Stimulated activated CD4-positive, alpha-beta T cell treated with anti-CD3 and anti-CD28 coated beads, Interleukin-1b, Interleukin-23, amount 100 ng/mL, for 48 hours (primary cell): ENCODE results near the gene ARVCF.
A peak's percentile ranks its signal among the peaks of the same experiment; 100 is the strongest.

Source experiments
- DNase-seq: peaks from one replicate; pipeline ENCODE4 v3.0.0-alpha.2; 2020

ARVCF gene

GRCh38 chr22:20016734-20017621 lies at the start of gene ARVCF:
Gene ARVCF (minus strand): TSS chr22:20016823. CDS start chr22:19990794, 26,029 bp downstream.
- DNase-seq = peak; percentile 90

DNA sequence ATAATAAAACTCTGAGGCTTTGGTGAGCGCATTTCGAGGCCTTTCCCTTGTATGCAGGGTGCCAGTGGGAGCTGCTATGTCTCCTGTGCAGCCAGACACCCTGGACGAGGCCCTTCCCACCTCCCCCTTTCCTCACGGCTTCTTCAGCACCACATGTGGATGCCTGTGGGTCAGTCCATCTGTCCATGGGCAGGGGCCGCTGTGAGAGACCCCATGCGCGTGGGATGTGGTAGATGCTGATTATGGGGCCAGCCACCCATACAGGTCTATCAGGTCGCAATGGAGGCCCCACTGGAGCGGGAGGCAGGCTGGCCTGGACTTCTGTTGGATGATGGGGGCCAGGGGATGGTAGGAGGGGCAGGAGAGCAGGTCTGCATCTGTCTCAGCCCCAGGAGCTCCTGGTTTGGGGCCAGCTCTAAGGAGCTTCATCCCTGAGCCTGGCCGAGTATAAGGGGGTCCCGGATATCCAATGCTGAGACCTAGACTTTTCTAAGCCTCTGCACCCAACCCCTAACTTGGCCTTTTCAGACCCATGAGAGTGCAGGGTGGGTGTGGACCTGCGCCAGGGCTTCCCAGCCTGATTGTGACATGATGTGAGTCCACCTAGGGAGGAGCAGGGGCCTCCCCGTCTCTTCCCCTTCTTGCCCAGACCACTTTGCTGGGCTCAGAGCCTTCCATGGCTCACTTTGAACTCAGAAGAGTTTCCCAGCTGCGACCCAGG lies 49.4 kb upstream of the ARVCF start:
- DNase-seq = no peak

- no peak for DNase-seq
Measured at GRCh38 chr22:20064545-20065262, 48.1 kb upstream of the ARVCF start.

DNA sequence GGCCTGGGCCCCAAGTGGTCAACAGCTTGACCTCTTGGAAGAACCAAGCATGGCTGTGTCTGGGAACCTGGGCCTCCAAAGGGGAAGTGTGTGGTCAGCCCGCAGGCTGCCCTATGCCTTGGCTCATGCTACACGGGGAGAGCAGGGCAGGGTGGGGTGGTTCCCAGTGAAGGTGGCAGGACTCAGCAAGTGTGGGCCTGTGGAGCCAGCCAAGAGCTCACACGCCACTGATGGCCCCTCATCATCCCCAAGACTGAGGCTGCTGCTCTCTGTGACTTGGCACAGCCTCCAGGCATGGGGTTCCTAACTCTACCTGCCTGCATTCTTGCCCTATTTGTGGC lies 47.5 kb upstream of the ARVCF start:
- DNase-seq = no peak

DNA sequence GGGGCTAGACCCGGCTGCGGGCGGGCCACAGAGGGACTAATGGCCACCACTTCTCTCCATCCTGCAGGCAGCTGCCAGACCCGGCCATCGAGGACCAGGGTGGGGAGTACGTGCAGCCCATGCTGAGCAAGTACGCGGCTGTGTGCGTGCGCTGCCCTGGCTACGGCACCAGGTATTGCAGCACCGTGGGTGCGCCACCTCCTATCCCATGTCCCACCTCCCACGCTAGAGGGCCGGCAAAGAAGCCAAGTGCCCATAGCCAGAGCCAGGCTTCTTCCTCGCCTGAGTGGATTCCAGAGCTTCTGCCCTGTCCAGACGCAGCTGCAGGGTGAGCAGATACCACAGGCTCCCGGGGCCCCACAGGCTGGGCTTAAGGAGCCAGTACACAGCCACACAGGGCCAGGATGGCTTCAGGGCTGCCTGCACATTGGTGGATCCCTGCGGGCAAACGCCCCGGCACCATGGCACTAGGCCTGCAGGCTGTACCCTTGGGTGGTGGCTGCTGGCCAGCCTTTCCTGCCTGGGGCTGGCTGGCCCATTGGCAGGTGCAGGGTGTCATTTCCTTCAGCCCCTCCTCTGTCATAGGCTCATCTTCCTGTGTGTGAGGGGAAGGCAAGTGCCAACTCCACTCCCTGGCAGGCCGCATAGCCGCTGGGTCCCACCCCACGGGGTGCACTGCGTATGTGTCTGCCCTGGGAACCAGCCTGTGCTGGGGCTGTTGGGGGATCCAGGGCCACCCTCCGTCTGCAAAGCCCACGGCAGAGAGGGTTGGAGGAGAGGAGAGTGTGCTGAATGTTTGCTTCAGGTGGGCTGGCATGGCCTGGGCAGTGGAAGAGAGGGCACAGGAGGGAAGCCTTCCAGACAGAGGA lies 46.9 kb upstream of the ARVCF start:
- no peak for DNase-seq

DNA sequence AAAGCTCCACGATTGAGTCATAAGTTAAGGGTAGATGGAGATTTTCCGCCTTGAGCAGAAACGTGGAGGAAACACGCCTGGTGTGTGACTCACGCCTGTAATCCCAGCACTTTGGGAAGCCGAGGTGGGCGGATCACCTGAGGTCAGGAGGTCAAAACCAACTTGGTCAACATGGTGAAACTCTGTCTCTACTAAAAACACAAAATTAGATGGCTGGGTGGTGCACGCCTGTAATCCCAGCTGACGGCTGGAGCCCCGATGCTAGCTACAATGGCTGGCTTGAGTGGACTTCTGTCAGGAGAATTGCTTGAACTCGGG lies 46.1 kb upstream of the ARVCF start:
- DNase-seq = no peak

- no peak for DNase-seq
Measured at GRCh38 chr22:20062043-20062765, 45.6 kb upstream of the ARVCF start.

DNA sequence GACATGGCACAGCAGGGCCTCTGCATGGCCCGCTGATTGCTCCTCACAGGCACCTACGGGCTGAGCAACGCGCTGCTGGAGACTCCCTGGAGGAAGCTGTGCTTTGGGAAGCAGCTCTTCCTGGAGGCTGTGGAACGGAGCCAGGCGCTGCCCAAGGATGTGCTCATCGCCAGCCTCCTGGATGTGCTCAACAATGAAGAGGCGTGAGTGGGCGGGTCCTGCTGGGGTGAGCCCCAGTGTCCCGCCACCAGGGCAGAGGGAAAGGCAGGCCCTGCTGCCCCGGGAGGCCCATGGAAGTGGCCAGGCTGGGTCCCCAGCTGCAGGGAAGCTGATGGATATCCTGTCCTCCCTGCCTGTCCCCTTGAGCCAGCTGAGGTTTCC lies 44.8 kb upstream of the ARVCF start:
- DNase-seq = no peak

DNA sequence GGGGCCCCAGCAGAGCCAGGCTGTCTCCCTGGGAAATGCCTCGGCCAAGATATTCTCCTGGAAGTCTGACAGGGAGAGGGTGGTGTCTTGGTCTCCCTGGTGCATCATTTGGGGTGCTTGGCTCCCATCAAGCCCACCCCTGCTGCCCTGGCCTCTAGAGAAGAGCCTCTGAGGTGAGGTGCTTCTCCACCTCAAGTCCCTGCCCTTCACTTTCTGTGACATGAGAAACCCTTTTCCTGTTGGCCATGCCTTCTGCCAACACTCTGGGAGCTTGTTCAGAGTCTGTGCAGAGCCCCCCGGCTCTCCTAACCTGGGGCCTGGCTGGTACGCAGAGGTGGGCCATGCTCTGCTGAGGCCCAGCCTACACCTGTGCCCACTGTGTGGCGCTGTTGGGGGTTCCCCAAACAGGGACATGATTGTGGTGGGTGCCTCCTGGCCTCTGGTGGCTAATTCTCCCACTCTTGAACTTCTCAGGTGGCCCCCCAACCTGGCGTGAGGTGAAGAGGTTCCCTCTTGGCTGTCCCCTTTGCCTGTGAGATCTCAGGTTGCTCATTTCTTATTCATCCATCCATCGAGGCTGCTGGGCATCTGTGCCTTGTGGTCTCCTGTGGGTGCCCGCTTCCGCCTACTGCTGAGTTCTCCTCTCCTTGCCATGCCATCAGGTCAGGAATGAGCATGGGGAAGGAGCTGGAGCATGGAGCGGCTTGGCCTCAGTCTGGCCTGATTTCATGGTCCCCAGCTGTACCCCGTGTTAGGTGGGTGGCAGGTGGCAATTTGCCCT lies 44.3 kb upstream of the ARVCF start:
- DNase-seq = no peak

GRCh38 chr22:20058989-20059770 lies 42.6 kb upstream of the ARVCF start:
- DNase-seq = no peak

- DNase-seq = no peak
Measured at GRCh38 chr22:20057596-20058268, 41.1 kb upstream of the ARVCF start.

GRCh38 chr22:20056696-20057386 lies 40.2 kb upstream of the ARVCF start:
- DNase-seq = no peak

DNA sequence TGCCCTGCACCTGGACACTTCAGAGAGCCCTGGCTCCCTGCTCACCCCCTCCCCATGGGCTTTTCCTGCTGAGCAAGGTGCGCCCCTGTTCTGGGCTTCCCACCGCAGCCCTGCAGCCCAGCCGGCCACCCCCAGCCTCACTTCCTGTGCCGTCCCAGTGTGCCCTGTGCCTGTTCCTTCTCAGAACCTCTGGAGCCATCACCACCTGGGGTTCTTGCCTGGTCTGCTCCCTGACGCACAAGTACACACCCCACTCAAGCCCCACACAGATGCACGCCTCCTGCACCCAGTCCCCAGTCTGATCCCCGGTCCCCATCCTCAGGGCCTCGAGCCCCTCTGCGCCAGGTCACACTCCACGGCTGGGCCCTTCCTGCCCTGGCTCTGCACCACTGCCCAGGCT lies 39.5 kb upstream of the ARVCF start:
- DNase-seq = no peak

GRCh38 chr22:20055654-20056053 lies 39.0 kb upstream of the ARVCF start:
- DNase-seq = no peak

- DNase-seq = no peak
Measured at GRCh38 chr22:20055144-20055543, 38.5 kb upstream of the ARVCF start.

GRCh38 chr22:20054485-20054884 lies 37.9 kb upstream of the ARVCF start:
- no peak for DNase-seq

- no peak for DNase-seq
Measured at GRCh38 chr22:20054034-20054427, 37.4 kb upstream of the ARVCF start.

GRCh38 chr22:20053407-20054033 lies 36.9 kb upstream of the ARVCF start:
- no peak for DNase-seq
